ENCODE results near the gene ABRACL. TPM values are rescaled to one million over a fixed set of nuclear protein-coding genes. Genes with fewer than 3 reads are reported as not detected.

ABRACL gene
- total and polyA plus RNA-seq, 2 of the 4 experiments (the other 2 are of a cell fraction): 16.0 to 27.9 TPM

- no TSS peak for BruUV-seq (replicated peaks)
Measured at GRCh38 chr6:139055709-139056108, 27.2 kb downstream of the ABRACL start.

More at GRCh38 chr6:139055709-139056108, 27.2 kb downstream of the ABRACL start:
- Histone ChIP-seq H2BK15ac (ENCODE audit: low read depth, low read length) (no peak overlapping the region), H3K14ac (replicated peaks; ENCODE audit: low read depth, low read length) (no peak overlapping the region), H2BK20ac (ENCODE audit: low read depth, low read length) (no peak overlapping the region), H4K8ac (ENCODE audit: low read depth in 2 of 2, low read length in 2 of 2) (no peak overlapping the region), H3K27me3 (ENCODE audit: control insufficient read depth, insufficient read depth, low read length) (peaks cover 20% of the 10 kb centered on the region), H3K4ac (ENCODE audit: low read depth, low read length) (no peak overlapping the region), H3K79me1 (ENCODE audit: low read depth in 1 of 2, low read length in 2 of 2) (no peaks in the 10 kb centered on the region), H3K4me1 (ENCODE audit: control insufficient read depth, insufficient read depth, low read length) (peaks cover 2% of the 10 kb centered on the region; the same call in 1 of the 2 replicates), H2AK5ac (ENCODE audit: low read depth, low read length) (no peak overlapping the region), H4K91ac (ENCODE audit: insufficient read depth, low read depth, low read length) (no peak overlapping the region), H2AFZ (replicated peaks; ENCODE audit: low read length, poor library complexity) (no peak overlapping the region), H2AK9ac (replicated peaks; ENCODE audit: low read depth, low read length, poor library complexity) (no peak overlapping the region), H2BK120ac (ENCODE audit: low read depth, low read length) (no peak overlapping the region), H2BK5ac (ENCODE audit: low read depth, low read length, poor library complexity, severe bottlenecking) (no peak overlapping the region), H3K56ac (ENCODE audit: extremely low read depth, insufficient read depth, low read length) (no peak overlapping the region), H3K4me3 (ENCODE audit: insufficient read depth, low read depth, low read length) (no peak overlapping the region), H3K18ac (ENCODE audit: low read depth, low read length) (no peak overlapping the region), H3K4me2 (ENCODE audit: low read depth, low read length) (no peak overlapping the region), H4K20me1 (ENCODE audit: insufficient read depth, low read length) (no peaks in the 10 kb centered on the region), H3K9ac (ENCODE audit: low read depth, low read length) (no peak overlapping the region), H3K27ac (ENCODE audit: insufficient read depth, low read length) (no peak overlapping the region), H3K23ac (ENCODE audit: low read depth, low read length) (no peak overlapping the region), H3K9me3 (ENCODE audit: control insufficient read depth, insufficient read depth, low read length) (no peaks in the 10 kb centered on the region), H4K5ac (ENCODE audit: low read depth, low read length) (no peak overlapping the region), H3K9me1 (ENCODE audit: insufficient read depth, low read length) (no peaks in the 10 kb centered on the region), H3K36me3 (ENCODE audit: control insufficient read depth, insufficient read depth, low read length) (no peaks in the 10 kb centered on the region)
- no peak for TF ChIP-seq MXI1 (IDR thresholded peaks at IDR 0.05; ENCODE audit: borderline replicate concordance, low read depth, low read length)
- no peak for TF ChIP-seq RFX5 (IDR thresholded peaks at IDR 0.05; ENCODE audit: low read depth, low read length)
- no peak for TF ChIP-seq RCOR1 (IDR thresholded peaks at IDR 0.05; ENCODE audit: insufficient replicate concordance, low read length)
- no peak for TF ChIP-seq CHD1 (IDR thresholded peaks at IDR 0.05; ENCODE audit: low read depth, low read length)
- TF ChIP-seq FOS (IDR thresholded peaks at IDR 0.05; ENCODE audit: low read depth, low read length): no peak
- no peak for TF ChIP-seq NFE2L2 (IDR thresholded peaks at IDR 0.05; ENCODE audit: low read depth, low read length)
- TF ChIP-seq ELK1 (IDR thresholded peaks at IDR 0.05; ENCODE audit: borderline replicate concordance, low read depth, low read length): no peak
- no peak for TF ChIP-seq MAFK (IDR thresholded peaks at IDR 0.05; ENCODE audit: low read depth, low read length)
- TF ChIP-seq CTCF (conservative IDR thresholded peaks at IDR 0.05; ENCODE audit: low read depth, low read length): no peak
- TF ChIP-seq POLR2A (IDR thresholded peaks at IDR 0.05; ENCODE audit: low read depth, low read length): no peak
- no peak for TF ChIP-seq SMC3 (IDR thresholded peaks at IDR 0.05; ENCODE audit: low read depth, low read length)
- no peak for TF ChIP-seq MAZ (IDR thresholded peaks at IDR 0.05; ENCODE audit: borderline replicate concordance, low read depth, low read length)
- no peak for TF ChIP-seq CEBPB (IDR thresholded peaks at IDR 0.05; ENCODE audit: low read depth, low read length)
- no peak for TF ChIP-seq USF2 (IDR thresholded peaks at IDR 0.05; ENCODE audit: low read depth, low read length)
- TF ChIP-seq RAD21 (IDR thresholded peaks at IDR 0.05; ENCODE audit: low read length): no peak
- no peak for TF ChIP-seq BHLHE40 (IDR thresholded peaks at IDR 0.05; ENCODE audit: low read depth, low read length)
- ATAC-seq (ENCODE audit: low read depth) (no peak), DNase-seq (no peak)
- ChIA-PET CTCF (no interaction called here), POLR2A (ENCODE audit: unreplicated experiment) (interaction anchor here (0.6 kb wide), 1 partner anchor 31 kb away, joined by 8 read pairs; no protein-coding TSS in a partner anchor)
- intact Hi-C loops (cut with micrococcal nuclease): no loop called here
- WGBS, 2 experiments (ENCODE audit: extremely low coverage in 2 of 2, insufficient read length in 1 of 2): no CpG with 5 or more reads among the region's 2 CpGs
- in situ Hi-C loops (cut with MboI; ENCODE audit: low sequenced_read_pairs): no loop called here
- dilution Hi-C loops (cut with HindIII; ENCODE audit: low sequenced_read_pairs, unreplicated experiment): no loop called here

Data from IMR-90 (cell line).